ENCODE data around the gene PRR15L. TPM values are rescaled to one million over a fixed set of nuclear protein-coding genes. Genes with fewer than 3 reads are reported as not detected.

The PRR15L gene
- total RNA-seq, 1 donor from 2014 or later: 109 TPM

DNA sequence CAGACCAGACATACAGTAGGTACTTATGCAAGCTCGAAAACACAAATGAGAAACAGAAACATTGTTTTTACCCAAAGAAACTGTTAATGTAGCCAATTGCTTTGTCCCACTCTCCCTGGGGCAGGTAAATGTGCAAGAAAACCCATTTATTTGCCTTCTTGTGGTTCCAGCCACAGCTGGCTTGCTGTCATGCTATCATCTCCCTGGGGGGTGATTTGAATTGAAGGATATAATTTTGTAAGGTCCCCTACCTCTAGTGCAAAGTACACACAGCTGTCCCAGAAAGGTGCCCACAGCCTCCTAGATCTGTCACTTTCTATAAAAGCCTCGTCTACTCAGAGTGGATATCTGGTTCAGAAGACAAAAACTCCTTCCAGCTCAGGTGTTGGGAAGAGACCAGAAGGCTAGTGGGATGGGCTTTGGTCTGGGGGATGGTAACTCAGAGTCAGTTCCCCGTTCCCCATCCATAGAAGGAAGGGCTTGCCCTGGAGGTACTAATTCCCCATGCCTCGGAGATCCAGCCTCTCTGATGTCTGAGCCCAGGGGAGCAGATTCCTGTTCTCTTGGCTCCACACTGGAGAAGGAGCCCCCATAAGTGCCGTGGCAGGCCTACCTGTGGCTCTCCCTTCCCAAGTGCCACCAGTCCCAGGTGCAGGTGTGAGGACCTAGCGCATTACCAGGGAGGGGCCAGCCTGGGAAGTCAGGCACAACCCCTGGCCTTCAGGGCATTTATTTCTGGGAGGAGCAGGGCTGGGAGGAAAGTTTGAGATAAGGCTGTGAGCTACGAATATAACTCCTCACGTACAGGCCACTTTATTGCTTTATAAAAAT is 2.4 kb upstream of the PRR15L start:
- DNase-seq (ENCODE audit: low spot score): no peak

DNA sequence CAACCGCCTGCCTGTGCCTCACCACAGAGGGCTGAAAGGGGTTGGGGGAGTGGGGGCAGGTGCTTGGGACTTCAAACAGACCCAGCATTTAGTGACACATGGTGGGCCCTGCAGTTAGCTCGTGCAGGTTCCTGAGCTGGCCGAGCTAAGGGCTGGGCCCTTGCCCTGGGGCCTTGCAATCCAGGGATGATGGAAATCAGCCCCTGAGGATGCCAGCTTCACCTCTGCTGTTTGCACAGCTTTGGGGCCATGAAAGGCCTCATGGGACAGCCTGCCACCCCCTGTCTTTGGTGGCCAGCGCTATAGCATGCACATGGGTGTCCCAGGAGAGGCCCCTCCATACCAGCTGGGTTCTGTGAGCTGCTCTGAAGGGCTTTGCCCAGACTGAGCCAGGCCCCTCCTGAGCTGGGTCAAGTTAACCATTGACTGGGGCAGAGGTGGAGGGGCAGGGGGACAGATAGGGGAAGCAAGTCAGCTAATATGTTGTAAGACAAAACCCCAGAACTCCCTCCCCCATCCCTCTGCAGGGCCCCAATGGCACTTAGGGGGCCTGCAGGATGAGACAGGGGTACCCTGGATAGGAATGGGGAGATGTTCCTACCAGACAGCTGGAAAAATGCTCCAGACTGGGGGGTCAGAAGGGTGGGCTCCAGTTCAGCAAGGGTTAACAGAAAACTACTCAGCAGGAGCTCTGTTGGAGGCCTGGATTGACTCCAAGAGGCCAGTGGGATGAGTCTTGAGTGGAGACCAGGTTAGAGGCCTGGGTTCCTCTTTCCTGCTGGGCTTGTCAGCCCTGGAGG is 692 bp downstream of the PRR15L start:
- no peak for DNase-seq (ENCODE audit: low spot score)

DNA sequence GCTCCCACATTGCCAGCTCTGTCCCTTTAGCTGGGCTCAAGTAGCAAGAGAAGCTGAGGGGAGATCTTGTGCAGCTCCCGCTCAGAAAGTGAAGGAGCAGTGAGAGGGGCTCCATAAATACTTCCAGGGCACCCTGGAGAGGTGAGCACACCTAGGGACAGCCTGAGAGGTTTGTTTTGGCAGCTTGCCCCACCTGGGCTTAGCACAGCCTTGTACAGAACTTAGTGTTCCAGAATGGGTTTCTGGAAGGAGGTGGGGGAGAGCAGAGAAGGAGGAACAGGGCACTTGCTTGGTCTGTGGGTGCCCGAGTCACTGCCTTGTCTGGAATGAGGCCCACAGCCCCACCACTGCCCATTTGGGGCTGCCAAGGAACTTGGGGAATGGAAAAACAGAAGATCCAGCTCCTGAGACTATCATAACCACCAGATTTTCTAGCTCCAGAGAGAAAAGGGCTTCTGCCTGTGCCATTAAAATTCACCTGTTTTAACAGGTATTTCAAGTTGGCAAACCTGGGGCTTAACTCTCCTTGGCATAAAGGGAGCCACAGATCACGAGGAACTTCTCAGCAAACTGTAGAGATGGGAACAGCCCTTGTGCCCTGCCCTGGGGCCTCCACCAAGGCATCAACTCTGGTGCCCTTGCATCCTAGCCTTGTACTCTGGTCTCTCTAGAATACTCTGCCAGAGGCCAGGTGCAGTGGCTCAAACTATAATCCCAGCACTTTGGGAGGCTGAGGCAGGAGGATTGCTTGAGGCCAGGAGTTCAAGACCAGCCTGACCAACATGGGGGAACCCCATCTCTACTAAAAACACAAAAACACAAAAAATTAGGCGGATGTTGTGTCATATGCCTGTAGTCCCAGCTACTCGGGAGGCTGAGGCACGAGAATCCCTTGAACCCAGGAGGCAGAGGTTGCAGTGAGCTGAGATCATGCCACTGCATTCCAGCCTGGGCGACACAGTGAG is 1.9 kb downstream of the PRR15L start:
- peak; percentile 82 for DNase-seq (ENCODE audit: low spot score)

DNA sequence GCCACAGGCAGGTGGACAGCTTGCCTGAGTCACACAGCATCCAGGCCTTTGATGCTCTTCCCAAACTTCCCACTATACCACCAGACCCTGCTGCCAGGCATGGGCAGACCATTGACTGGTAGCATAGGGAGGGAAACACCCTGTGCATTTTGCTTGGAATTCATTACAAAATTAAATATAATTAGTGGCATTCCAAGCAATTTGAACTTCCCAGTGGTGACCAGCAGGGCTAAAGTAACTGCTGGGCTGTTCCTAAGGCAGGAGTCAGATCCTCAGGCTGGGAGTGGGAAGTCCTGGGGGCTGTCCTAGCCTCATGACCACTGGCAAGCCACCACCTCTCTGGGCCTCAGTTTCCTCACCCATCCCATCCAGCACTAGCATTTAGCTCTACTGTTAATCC is 3.8 kb downstream of the PRR15L start:
- no peak for DNase-seq (ENCODE audit: low spot score)

DNA sequence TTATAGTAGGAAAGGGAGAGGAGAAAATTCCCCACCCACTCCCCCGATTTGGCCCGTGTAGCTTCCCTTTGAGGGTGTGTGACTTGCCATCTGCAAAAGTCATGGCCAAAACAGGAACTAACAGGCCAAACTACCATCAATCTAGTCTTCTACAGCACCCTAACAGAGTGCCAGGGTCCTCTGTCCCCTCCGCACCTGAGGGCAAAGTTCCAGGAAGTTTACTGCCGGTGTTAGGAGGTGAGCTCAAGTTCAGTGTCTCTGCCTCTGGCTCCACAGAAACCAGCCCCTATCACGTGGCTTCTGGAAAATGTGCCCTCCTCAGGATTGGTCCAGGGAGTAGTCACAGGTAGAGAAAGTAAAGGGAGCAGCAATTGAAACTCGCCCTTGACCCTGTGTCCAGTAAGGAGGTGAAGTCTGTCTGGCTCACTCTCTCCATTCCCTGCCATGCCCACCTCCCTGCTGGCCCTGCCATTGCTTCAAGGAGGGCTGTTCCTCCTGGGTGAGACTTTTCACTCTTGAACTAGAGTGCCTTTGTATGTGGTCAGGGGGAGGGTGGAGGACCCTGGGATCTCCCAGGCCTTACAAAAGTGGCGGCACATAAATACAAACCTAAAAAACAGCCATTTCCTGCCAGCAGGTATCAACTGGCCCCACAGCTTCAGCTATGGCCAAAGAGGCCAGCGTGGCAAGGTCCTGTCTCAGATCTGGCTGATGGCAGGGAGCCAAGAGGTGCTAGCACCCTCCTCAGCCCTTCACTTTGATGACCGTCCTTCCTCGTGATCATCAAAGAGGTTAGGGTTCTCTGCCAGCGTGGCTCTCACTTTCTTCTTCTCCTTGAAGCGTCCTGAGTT is 5.3 kb downstream of the PRR15L start:
- peak; percentile 75 for DNase-seq (ENCODE audit: low spot score)

DNA sequence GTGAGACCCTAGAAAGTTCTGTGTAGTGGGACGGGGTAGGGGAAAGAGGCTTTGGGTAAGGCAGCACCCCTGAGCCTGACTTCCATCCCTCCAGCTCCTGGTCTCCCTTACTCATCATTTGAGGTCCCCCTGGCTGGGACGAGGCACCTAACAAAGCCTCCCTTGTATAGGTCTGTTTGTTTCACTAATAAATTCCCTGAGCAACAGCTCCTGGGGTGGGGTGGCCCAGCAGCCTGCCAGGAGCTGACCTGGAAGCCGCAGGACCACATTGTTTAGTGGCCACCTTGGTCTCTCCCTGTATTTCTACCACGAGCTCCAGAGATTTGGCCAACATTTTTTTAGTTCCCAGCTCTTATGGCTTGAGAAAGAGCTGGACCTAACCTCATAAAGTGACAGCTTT is 7.2 kb downstream of the PRR15L start:
- no peak for DNase-seq (ENCODE audit: low spot score)

DNA sequence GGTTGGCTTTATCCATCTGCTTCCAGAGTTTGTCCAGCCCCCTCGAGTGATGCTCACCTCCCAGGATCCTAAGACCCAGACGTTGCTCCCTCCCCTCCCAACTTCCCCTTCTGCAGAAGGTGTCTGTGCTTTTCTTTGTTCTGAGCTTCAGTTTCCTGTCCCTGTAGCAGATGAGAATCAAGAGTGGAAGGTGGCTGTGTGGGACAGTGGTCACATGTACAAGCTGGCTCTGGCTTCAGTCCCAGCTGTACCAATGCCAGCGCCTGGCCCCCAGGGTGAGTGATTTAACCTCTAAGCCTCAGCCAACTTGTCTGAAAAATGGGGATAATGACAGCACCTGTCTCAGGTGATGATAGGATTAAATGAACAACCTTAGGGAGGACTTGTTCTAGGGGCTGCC is 7.7 kb downstream of the PRR15L start:
- DNase-seq (ENCODE audit: low spot score): peak; percentile 66

DNA sequence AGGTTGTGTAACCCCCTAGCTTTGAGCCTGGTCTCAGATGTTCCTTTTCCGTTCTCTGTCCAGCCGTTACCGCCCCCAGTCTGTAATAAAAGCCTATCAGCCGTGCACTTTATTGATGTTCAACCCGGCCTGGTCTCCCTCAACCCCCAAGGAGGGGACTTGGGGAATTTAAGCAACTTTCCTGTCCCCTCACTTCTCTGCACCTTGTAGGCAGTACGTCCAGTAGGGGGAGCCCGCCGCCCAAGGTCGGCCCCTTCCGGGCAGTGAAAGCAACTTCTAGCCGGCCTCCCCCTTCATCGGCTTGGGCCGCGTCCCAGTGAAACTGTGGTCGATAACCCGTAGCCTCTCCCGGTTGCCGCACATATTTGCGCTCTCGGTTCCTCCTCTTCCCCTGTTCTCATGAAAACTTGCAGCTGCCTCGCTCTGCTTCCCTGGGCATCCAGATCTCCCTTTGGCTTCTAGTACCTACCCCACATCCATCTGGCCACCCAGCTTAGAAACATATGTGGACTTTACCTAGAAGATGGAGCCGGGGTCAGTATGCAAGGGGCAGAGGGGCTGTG is 8.4 kb downstream of the PRR15L start:
- DNase-seq (ENCODE audit: low spot score): peak; percentile 93

DNA sequence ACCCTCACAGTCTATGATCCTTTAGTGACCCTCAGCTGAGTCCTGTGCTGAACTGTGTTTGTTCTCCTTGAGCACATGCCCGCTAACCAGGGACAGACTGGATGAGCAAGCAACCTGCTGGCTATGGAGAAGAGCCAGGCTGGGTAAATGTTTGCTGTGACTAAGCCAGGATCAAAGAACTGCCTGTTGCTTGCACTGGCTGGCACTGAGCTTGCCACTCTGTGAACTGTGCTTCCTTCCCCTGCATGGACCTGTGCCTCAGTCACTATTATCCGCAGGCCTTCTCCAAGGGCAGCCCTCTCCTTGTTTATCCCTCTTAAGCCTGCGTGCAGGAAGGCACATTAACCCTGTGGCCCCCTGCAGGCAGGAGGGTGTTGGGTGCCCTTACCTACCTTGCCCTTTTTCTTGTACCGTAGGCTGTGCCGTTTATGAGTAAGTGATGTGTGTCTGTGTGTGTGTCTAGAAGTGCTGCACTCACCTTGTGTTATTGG is 8.9 kb downstream of the PRR15L start:
- peak; percentile 71 for DNase-seq (ENCODE audit: low spot score)

DNA sequence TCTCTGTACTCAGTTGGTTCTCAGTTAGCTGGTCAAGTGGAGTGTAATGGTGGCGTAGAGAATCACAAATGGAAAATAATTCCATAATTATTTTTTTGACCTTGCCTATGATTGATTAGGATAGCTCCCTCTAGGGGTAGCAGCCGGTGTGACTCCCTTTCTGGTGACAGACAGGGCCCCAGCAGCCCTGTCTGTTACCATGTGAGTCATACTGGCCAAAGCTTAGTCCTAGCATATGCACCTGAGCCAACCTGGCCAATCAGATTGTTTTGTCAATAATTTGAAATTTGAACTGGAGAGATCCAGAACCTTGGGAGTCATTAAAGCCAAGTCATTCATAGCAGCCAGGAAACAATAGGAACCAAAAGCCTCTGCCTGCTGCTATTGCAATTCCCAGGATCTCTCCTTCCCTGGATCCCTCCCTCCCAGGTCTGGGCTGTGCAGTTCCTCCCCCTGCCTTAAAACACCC is 10.7 kb downstream of the PRR15L start:
- peak; percentile 90 for DNase-seq (ENCODE audit: low spot score)

DNA sequence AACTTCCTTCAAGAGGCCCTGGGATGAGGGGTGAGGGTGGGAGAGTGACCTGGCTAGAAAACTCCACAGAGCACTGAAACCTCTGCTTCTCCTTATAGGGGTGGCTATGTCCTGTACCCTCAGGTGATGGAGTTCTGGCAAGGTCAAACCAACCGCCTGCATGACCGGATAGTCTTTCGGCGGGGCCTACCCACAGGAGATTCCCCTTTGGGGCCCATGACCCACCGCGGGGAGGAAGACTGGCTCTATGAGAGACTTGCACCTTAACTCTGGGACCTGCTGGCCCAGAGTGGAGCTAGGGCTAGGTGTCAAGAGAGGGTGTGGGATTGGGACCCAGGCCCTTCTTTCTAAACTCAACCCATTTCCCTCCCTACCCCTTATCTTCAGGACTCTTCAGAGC is 11.2 kb downstream of the PRR15L start:
- no peak for DNase-seq (ENCODE audit: low spot score)

DNA sequence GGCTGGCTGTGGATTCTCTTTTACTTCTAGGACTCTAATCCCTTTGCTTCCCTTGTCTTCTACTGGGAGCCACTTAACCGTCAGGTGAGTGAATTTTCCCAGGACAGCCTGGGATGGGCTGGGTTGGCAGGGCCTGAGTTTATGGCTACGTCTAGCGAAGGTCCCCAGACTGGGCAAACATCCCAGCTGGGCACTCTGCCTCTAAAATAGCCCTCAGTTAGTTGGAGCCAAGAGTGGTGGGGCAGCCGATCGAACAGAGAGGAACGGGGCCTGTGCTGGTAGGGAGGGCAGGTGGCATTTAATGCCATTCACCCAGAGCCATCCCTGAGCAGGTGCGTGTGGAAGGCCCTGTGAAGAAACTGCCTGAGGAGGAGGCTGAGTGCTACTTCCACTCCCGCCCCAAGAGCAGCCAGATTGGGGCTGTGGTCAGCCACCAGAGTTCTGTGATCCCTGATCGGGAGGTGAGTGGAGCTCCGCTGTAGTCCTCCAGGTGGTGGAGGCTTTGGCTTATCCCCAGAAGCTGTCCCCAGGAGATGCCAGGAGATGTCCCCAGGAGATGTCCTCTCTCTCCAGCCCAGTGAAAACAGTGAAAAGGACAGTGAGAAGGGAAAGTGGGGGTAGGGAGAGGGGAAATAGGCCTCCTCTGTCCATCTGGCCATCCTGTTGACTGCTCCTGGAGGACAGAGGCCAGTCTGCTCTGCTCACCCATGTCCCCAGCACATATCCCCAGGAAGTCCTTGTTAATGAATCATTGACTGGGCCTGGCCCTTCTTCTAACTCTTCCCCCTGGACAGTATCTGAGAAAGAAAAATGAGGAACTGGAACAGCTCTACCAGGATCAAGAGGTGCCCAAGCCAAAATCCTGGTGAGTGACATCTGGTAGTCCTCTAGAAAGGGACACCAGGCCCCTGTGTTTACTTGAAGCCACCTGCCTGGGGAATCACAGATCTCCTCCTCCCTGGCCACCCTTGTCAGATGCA is 11.9 kb downstream of the PRR15L start:
- DNase-seq (ENCODE audit: low spot score): no peak

DNA sequence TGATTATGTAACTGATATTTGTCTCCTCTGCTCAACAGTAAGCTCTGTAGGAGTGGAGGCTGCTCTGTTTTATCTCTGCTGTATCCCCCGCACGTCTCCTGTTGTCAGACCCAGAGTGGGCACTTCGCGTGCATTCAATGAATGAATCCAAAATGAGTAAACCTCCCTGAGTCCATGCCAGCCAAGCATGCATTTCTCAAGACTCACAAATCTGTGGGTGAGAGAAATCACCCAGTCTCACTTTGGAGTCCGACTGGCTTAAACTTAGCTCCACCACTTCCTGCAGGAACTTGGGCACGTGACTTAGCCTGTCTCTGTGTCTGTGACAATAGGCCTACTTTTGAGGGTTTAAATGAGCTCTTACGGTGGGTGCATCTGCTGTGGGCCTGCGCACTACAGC is 12.6 kb downstream of the PRR15L start:
- DNase-seq (ENCODE audit: low spot score): no peak

DNA sequence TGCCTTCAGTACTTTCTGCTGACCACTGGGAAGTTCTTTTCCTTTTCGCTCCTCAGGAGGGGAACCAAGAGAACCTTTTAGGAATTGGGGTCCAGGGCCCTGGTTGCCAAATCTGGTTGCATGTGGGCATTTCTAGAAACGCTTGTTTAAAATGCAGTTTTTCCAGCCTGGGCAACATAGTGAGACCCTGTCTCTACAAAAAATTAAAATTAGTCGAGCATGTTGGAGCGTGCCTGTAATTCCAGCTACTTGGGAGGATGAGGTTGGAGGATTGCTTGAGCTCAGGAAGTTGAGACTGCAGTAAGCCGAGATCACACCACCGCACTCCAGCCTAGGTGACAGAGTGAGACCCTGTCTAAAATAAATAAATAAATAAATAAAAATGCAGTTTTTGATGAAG is 15.1 kb downstream of the PRR15L start:
- no peak for DNase-seq (ENCODE audit: low spot score)

DNA sequence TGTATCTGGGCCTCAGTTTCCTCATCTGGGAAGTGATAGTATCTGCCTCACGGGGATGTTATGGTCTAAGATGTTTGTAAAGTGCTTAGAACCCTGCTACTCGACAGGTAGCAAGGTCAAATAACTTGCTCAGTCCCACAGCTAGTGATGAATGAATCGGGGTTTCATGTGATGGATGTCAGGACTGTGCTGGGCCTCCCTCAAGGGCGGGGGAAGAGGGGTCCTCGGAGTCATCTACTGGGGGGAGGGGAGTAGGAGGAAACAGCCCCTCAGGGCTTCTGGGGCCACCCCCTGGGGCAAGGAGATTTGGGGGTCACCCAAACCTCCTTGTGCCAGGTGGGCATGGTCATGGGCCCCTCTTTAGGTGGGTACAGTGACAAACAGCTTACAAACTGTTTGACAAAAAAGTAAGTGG is 15.6 kb downstream of the PRR15L start:
- DNase-seq (ENCODE audit: low spot score): no peak

DNA sequence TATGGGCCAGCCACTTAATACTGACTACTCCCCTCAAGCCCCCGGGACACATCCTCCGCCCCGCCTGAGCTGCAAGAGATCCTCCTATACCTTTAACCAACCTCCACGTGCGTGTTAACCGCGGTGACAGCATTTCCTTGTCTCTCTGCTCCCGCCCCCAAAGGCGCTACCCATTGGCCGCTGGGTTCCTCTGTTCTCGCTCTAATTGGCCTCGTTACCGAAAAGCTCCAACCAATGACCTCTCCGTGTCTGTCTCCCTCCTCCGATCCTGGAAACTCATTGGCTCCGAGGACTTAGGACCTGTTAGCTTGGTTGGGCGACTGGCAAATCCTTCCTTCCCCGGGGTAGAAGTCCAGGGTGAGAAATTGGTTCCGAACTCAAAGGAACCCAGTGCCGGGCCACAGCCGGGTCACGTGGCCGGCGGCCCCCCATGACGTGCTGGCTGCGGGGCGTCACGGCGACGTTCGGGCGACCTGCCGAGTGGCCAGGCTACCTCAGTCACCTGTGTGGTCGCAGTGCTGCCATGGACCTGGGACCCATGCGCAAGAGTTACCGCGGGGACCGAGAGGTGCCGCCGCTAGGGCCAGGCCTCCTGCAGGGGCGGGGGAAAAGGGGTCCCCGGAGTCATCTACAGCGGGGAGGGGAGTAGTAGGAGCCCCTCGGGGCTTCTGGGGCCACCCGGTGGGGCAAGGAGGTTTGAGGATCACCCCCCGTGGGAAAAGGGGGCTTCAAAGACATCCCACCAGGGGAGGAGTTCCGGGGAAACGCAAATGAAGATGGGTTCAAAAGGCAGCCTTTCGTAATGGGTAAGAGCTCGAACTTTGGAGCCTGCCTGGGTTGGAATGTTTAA is 16.2 kb downstream of the PRR15L start, which contains the start of gene PNPO:
Gene PNPO, plus strand, starts transcription at position 326 of the 850 bp plus-strand sequence. Its CDS starts 105 bp downstream, at position 431.
- peak; percentile 97 for DNase-seq (ENCODE audit: low spot score)

DNA sequence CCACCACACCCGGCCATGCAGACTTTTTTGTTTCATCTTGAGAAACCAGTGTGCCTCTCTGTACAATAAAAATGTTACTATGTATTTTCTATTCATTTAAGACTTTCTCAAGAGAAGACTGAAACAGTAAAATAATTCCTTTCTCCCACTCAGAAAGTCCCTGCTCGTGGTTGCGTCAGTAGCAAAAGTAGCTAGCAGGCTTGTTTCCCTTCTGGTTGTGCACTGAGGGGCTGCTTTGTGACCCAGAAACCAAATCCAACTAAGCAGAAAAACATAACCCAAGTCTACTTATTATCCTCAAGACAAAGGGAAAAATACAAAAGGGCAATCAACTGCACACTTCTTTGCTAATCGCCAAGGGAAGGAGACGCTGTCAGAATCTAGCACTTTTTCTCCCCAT is 19.7 kb downstream of the PRR15L start:
- no peak for DNase-seq (ENCODE audit: low spot score)

DNA sequence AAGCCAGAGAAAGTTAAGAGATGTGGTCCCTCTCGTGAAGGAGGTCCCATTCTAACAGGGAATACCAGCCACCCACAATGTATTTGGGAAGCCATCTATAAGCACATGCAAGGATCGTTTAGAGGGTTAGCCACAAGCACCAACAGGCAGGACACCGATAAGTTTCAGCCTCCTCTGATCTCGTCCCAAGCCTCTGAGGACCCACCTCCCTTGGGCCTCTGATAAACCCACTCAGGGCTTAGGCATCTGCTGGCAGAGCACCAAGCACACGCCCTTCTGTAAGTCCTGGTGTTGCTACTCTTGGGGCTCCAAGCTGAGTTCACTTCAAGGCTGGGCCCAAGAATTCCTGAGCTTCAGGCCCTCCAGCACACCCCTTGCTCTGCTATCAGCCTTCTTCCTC is 21.7 kb downstream of the PRR15L start:
- DNase-seq (ENCODE audit: low spot score): no peak

All from mucosa of gallbladder (tissue), 1 donor.